ENCODE measurements around the gene AGPAT1.

The AGPAT1 gene

DNA sequence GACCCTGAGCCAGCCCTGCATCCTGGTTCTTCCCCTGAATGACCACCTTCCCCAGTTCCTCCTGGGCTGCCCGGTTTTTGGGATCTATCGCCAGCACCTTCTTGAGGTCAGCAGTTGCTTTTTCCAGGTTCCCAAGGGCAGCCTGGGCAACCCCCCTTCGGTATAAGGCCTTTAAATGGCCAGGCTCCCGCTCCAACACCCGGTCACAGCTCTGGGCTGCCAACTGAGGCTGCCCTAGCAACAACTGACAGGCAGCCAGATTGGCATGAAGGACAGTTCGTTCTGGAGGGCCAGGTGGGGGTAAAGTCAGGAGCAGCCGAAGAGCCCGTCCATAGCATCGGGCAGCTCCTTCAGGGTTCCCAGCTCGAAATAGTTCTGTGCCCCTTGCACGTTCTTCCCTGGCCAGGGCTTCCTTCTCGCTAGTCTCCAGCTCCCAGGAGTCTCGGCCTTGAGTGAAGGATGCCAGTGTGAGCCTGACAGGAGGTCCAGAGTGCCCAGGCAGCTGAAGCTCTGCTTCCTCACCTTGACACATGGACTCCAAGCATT lies 47.1 kb downstream of the AGPAT1 start:
- peak overlapping the region; percentile 61 for H3K27ac ChIP-seq
- DNase-seq (ENCODE audit: low read depth, low spot score), result no peak

DNA sequence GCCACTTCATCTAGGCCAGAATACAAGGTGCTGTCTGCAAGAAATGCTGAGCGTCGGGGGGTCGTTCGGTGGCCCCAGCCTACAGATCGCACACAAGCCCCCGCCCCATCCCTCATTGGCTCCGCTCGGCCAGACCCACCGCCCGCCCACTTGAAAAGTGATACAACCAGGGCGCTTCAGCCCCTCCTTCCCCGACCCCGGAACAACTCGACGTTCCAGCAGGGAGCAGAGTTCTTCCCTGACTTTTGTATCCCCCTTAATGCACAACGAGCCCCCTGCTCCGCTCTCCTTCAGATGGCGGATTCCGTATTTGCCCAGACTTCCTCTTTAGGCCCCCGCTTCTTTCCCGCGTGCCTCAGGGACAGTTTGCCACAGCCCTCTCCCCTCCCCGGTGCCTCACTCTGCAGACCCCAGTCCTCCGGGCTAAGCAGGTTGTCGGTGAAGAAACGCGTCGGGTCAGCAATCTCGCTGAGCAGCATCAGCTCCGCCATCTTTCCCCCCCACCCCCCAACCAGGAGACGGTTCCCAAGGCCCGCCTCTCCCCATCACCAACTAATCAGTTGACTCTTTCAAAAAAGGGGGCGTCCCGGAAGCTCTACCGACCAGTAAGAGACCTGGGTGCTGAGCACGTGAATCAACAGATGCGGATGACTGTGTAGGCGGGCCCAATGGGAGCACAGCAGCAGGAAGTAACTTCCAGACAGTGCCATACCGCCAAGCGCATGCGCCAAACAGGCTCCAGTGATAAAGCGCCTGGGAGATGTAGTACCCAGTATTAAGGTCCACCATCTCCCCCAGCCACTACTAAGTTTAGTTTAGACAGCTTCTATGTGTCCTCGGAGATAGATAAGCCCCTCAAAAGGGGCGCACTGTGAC lies 47.9 kb downstream of the AGPAT1 start, which contains the start of gene ATF6B:
TSS of gene ATF6B (minus strand) at position 530 of the 876 bp plus-strand sequence. CDS start at position 491, 39 bp downstream.
- peak within 1 kb of the TSS; percentile 61 for H3K27ac ChIP-seq
- DNase-seq (ENCODE audit: low read depth, low spot score), result peak; percentile 99

DNA sequence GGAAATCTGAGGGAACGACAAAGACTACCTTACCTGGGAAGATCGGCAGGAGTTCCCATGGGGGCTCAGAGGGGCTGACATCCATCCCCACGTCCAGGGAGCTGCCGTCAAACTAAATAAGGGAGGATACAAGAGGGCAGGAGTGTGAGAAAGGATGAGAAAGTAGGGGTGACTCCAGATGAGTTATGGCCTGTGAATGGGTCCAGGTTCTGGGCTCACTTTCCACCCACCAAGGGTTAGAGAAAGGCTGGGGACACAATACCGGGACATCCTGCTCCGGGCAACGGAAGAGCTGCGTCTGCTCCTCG lies 48.5 kb downstream of the AGPAT1 start:
- H3K27ac ChIP-seq, result peak overlapping the region; percentile 53
- DNase-seq (ENCODE audit: low read depth, low spot score), result no peak

DNA sequence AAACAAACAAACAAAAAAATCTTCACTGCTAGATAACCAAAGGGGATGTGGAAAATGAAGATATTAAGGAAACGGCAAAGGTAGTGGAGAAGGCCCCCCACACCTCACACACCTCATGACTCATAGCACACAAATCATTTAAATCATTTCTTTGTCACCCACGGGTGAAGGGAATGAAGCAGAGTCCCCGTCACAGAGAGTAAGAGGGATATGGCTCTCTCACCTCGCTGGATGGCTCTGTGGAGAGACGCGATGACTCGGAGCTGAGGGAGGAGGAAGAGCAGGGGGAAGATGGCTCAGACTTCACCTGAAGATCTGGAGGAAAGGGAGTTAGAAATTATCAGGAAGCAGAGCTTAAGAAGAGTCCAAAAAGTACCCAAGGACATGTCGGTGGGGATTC lies 49.0 kb downstream of the AGPAT1 start:
- H3K27ac ChIP-seq, result peak overlapping the region; percentile 53
- DNase-seq (ENCODE audit: low read depth, low spot score), result no peak

DNA sequence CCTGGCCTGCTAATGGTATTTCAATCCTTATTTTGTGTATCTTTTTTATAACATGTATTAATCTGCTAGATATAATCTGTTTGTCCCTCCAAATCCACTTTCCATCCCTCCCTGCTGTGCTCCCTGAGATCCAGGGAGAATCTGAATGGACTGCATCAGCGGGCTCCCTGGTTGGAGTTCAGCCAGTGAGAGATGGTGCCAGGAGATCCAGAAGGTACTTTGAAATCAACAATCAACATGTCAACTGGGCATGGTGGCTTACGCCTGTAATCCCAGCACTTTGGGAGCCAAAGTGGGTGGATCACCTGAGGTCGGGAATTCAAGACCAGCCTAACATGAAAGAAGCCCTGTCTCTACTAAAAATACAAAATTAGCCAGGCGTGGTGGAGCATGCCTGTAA lies 52.2 kb downstream of the AGPAT1 start:
- no peak for DNase-seq (ENCODE audit: low read depth, low spot score)
- no peak overlapping the region for H3K27ac ChIP-seq

DNA sequence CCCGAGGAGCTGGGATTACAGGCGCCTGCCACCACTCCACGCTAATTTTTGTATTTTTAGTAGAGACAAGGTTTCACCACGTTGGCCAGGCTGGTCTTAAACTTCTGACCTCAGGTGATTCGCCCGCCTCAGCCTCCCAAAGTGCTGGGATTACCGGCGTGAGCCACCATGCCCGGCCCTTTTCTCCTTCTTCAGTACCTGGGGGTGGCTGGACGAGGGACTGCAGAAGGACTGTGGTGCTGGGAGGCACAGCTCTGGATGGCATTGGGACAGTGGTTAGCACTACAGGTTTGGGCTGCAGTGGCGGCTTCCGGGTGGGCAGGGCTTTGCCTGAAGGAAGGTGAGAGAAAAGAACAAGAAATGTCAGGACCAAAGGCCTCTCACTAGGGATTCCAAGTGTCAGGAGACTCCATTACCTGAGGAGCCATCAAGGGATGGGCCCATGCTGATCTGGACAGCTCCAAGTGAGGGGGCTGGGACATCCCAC lies 55.3 kb downstream of the AGPAT1 start:
- no peak for DNase-seq (ENCODE audit: low read depth, low spot score)
- H3K27ac ChIP-seq, result no peak overlapping the region

DNA sequence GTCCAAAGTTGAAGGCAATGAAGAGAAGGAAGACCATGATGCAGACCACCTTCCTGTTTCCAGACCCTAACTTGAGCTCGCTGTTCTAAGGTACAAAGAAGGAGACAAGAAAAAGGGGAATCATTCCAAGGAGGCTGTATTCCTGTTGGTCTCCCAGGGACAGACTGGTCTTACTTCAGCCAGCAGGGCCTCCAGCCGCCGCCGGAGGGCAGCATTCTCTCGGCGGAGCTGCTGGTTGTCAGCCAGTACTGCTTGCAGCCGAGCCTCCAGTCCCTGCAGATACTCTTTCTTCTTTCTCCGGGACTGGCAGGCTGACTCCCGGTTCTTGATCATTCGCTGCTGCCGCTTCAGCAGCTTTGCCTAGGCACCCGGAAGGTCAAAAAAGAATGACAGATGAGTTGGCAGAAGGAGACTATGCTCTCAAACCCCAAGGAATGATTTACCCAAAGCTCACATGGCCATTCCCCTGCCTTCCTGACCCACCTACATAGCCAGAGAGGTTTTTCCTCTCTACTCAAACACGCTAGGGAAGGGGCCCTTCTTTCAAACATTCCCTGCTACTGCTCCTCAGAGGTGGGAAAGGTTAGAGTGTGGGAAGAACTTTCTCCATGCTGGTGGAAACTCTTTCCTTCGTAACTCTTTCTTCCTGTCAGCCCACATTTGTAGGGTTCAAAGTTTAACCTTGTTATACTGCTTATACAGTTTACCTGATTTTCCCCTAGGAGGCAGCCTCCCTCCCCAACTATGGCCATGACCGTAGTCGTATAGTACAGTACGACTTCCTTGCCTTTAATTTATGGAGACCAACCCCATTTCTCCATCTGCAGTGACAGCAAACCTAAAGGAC lies 56.9 kb downstream of the AGPAT1 start:
- peak overlapping the region; percentile 9 for H3K27ac ChIP-seq
- peak; percentile 40 for DNase-seq (ENCODE audit: low read depth, low spot score)
